HepG2 (cell line): ENCODE results near the gene PARN. TPM values are rescaled to one million over a fixed set of nuclear protein-coding genes. Genes with fewer than 3 reads are reported as not detected.
A peak's percentile ranks its signal among the peaks of the same experiment; 100 is the strongest.

Source experiments
- GABPA ChIP-seq, 2 experiments: IDR thresholded peaks; 2 replicates each; pipeline ENCODE4 v1.6.1; 2011 to 2016; ENCODE audit warnings: low read depth in 2 of 2, low read length in 1 of 2, missing biosample characterization in 1 of 2, missing genetic modification characterization in 1 of 2
- GATAD2A ChIP-seq: IDR thresholded peaks from 2 replicates; pipeline ENCODE4 v1.6.1; 2016
- RBAK ChIP-seq: sonication (generic); formaldehyde crosslinking; IDR thresholded peaks from 2 replicates; pipeline ENCODE4 v1.5.1; 2020; ENCODE audit warnings: mild to moderate bottlenecking, missing genetic modification reagents
- THAP11 ChIP-seq: IDR thresholded peaks from 2 replicates; pipeline ENCODE4 v1.6.1; 2016; ENCODE audit warnings: missing biosample characterization, missing genetic modification reagents
- ZNF136 ChIP-seq: sonication (generic); formaldehyde crosslinking; IDR thresholded peaks from 2 replicates; pipeline ENCODE4 v1.8.1; 2022; ENCODE audit warnings: low read depth, mild to moderate bottlenecking, moderate library complexity, missing genetic modification reagents
- ZNF205 ChIP-seq: IDR thresholded peaks from 2 replicates; pipeline ENCODE4 v1.6.1; 2018; ENCODE audit warnings: missing biosample characterization, missing genetic modification reagents
- ZNF790 ChIP-seq: sonication (generic); formaldehyde crosslinking; IDR thresholded peaks from 2 replicates; pipeline ENCODE4 v1.8.0; 2022; ENCODE audit warnings: missing genetic modification reagents, mild to moderate bottlenecking, borderline replicate concordance
- ZNF816 ChIP-seq: sonication (generic); formaldehyde crosslinking; IDR thresholded peaks from 2 replicates; pipeline ENCODE4 v1.8.0; 2022; ENCODE audit warnings: missing genetic modification reagents, mild to moderate bottlenecking, borderline replicate concordance
- polyA plus RNA-seq, 8 experiments: library from polyadenylated mRNA; depleted of rRNA in 3 of 8; stranded (reverse) in 7 of 8; unstranded in 1 of 8; fragments of >200 nt; fragmentation: Illumina TruSeq in 4 of 8; extraction: Trizol in 4 of 8; gene quantifications; 2 replicates each; pipeline versions ENCODE4 v1.2.1 to v1.2.3, GENCODE V29; 2011 to 2016; ENCODE audit warnings: low read depth in 4 of 8, missing spikeins in 1 of 8, mixed read lengths in 1 of 8; ENCODE audit not compliant: insufficient read depth in 1 of 8
- total RNA-seq, 5 experiments: library from RNA; depleted of rRNA; stranded (reverse); fragments of >200 nt; fragmentation: Illumina TruSeq; extraction: Trizol; gene quantifications; 2 replicates each; pipeline ENCODE4 v1.2.3, GENCODE V29; 2016; ENCODE audit warnings: low read depth in 1 of 5
- TF ChIP-seq, protein P1 (sequence below): sonication (generic); formaldehyde crosslinking; IDR thresholded peaks from 2 replicates; pipeline ENCODE4 v1.5.0; 2020; ENCODE audit warnings: mild to moderate bottlenecking, missing genetic modification reagents, borderline replicate concordance
- TF ChIP-seq, protein P2 (sequence below): sonication (generic); formaldehyde crosslinking; IDR thresholded peaks from 2 replicates; pipeline ENCODE4 v1.8.1; 2023; ENCODE audit warnings: mild to moderate bottlenecking, missing genetic modification reagents
- TF ChIP-seq, protein P3 (sequence below): sonication (generic); formaldehyde crosslinking; IDR thresholded peaks from 2 replicates; pipeline ENCODE4 v1.4.0; 2020; ENCODE audit warnings: missing genetic modification reagents
- TF ChIP-seq, protein P4 (sequence below): sonication (generic); formaldehyde crosslinking; IDR thresholded peaks from 2 replicates; pipeline ENCODE4 v1.8.0; 2022; ENCODE audit warnings: mild to moderate bottlenecking, missing genetic modification reagents, borderline replicate concordance
- TF ChIP-seq, protein P5 (sequence below): sonication (generic); formaldehyde crosslinking; IDR thresholded peaks from 2 replicates; pipeline ENCODE4 v1.4.0; 2020; ENCODE audit warnings: mild to moderate bottlenecking, missing genetic modification reagents

PARN gene
- total and polyA plus RNA-seq, 2 of the 13 experiments (the other 11 are each of a cell fraction or from before 2014, with no cell fraction given): 13.3 to 47.6 TPM

DNA sequence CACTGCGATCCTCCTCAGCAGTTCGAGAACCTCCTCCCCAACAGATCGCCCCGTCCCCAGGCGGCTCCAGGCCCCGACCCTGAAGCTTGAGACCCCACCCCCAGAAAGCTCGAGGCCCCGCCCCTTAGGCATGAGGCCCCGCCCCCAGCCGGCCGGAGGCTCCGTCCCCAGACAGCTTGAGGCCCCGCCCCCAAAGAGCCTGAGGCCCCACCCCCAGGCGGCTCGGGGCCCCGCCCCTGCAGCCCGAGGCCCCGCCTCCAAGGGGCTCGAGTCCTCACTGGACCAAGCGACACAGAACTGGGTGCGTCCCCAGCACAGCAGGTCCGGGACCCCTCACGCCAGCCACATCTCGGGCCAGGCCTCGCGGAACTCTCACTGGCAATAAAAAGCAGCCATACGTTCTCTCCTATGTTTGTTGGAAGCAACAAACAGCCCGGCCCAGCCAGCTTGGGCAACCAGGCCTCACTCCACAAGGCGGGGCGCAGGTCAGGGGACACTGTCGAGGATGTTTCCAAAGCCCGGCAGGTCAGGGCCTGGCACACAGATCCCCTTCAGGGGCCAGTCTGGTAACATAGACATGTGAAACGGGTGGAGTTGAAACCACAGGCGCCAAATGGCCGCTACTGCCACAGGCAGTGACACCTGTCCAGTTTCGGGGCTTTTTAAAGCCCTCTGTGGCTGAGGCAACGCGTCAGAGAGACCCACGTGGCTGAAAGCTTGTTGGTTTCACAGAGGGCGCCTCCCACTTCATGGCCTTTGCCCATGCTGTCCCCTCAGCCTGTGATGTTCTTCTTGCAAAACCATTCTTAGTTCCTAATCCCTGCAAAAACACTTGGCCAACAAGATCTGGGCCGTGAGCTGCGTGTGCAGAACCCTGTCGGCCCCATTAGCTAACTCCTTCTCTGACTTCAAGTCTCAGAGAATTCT is 224.2 kb downstream of the PARN start (continued):
- TF ChIP-seq ZNF816 (CRISPR knock-in tag) (peak; percentile 98; the same call in 1 of the 2 replicates), ZNF790 (CRISPR knock-in tag) (no peak; the same call in 1 of the 2 replicates), GATAD2A (CRISPR knock-in tag) (peak; percentile 76), GABPA (IDR thresholded peaks at IDR 0.05; ENCODE audit: low read depth, low read length) (no peak), GABPA (CRISPR knock-in tag; IDR thresholded peaks at IDR 0.05; ENCODE audit: low read depth) (no peak), THAP11 (CRISPR knock-in tag) (peak; percentile 62), ZNF136 (CRISPR knock-in tag) (peak; percentile 96), ZNF205 (no peak), RBAK (no peak)
- TF ChIP-seq, protein P1, sequence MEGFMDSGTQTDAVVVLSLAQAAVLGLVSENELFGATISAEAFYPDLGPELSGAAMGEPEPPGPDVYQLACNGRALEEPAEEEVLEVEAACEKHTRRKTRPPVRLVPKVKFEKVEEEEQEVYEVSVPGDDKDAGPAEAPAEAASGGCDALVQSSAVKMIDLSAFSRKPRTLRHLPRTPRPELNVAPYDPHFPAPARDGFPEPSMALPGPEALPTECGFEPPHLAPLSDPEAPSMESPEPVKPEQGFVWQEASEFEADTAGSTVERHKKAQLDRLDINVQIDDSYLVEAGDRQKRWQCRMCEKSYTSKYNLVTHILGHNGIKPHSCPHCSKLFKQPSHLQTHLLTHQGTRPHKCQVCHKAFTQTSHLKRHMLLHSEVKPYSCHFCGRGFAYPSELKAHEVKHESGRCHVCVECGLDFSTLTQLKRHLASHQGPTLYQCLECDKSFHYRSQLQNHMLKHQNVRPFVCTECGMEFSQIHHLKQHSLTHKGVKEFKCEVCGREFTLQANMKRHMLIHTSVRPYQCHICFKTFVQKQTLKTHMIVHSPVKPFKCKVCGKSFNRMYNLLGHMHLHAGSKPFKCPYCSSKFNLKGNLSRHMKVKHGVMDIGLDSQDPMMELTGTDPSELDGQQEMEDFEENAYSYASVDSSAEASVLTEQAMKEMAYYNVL: peak; percentile 92
- TF ChIP-seq, protein P2, sequence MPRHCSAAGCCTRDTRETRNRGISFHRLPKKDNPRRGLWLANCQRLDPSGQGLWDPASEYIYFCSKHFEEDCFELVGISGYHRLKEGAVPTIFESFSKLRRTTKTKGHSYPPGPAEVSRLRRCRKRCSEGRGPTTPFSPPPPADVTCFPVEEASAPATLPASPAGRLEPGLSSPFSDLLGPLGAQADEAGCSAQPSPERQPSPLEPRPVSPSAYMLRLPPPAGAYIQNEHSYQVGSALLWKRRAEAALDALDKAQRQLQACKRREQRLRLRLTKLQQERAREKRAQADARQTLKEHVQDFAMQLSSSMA (CRISPR knock-in tag): peak; percentile 80; the same call in 1 of the 2 replicates
- TF ChIP-seq, protein P3, sequence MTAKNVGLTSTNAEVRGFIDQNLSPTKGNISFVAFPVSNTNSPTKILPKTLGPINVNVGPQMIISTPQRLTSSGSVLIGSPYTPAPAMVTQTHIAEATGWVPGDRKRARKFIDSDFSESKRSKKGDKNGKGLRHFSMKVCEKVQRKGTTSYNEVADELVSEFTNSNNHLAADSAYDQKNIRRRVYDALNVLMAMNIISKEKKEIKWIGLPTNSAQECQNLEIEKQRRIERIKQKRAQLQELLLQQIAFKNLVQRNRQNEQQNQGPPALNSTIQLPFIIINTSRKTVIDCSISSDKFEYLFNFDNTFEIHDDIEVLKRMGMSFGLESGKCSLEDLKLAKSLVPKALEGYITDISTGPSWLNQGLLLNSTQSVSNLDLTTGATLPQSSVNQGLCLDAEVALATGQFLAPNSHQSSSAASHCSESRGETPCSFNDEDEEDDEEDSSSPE (CRISPR knock-in tag): peak; percentile 75
- TF ChIP-seq, protein P4, sequence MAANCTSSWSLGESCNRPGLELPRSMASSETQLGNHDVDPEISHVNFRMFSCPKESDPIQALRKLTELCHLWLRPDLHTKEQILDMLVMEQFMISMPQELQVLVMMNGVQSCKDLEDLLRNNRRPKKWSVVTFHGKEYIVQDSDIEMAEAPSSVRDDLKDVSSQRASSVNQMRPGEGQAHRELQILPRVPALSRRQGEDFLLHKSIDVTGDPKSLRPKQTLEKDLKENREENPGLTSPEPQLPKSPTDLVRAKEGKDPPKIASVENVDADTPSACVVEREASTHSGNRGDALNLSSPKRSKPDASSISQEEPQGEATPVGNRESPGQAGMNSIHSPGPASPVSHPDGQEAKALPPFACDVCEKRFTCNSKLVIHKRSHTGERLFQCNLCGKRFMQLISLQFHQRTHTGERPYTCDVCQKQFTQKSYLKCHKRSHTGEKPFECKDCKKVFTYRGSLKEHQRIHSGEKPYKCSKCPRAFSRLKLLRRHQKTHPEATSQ: 0 out of 2 replicates have a peak, but pooled peaks have one; percentile 13
- TF ChIP-seq, protein P5, sequence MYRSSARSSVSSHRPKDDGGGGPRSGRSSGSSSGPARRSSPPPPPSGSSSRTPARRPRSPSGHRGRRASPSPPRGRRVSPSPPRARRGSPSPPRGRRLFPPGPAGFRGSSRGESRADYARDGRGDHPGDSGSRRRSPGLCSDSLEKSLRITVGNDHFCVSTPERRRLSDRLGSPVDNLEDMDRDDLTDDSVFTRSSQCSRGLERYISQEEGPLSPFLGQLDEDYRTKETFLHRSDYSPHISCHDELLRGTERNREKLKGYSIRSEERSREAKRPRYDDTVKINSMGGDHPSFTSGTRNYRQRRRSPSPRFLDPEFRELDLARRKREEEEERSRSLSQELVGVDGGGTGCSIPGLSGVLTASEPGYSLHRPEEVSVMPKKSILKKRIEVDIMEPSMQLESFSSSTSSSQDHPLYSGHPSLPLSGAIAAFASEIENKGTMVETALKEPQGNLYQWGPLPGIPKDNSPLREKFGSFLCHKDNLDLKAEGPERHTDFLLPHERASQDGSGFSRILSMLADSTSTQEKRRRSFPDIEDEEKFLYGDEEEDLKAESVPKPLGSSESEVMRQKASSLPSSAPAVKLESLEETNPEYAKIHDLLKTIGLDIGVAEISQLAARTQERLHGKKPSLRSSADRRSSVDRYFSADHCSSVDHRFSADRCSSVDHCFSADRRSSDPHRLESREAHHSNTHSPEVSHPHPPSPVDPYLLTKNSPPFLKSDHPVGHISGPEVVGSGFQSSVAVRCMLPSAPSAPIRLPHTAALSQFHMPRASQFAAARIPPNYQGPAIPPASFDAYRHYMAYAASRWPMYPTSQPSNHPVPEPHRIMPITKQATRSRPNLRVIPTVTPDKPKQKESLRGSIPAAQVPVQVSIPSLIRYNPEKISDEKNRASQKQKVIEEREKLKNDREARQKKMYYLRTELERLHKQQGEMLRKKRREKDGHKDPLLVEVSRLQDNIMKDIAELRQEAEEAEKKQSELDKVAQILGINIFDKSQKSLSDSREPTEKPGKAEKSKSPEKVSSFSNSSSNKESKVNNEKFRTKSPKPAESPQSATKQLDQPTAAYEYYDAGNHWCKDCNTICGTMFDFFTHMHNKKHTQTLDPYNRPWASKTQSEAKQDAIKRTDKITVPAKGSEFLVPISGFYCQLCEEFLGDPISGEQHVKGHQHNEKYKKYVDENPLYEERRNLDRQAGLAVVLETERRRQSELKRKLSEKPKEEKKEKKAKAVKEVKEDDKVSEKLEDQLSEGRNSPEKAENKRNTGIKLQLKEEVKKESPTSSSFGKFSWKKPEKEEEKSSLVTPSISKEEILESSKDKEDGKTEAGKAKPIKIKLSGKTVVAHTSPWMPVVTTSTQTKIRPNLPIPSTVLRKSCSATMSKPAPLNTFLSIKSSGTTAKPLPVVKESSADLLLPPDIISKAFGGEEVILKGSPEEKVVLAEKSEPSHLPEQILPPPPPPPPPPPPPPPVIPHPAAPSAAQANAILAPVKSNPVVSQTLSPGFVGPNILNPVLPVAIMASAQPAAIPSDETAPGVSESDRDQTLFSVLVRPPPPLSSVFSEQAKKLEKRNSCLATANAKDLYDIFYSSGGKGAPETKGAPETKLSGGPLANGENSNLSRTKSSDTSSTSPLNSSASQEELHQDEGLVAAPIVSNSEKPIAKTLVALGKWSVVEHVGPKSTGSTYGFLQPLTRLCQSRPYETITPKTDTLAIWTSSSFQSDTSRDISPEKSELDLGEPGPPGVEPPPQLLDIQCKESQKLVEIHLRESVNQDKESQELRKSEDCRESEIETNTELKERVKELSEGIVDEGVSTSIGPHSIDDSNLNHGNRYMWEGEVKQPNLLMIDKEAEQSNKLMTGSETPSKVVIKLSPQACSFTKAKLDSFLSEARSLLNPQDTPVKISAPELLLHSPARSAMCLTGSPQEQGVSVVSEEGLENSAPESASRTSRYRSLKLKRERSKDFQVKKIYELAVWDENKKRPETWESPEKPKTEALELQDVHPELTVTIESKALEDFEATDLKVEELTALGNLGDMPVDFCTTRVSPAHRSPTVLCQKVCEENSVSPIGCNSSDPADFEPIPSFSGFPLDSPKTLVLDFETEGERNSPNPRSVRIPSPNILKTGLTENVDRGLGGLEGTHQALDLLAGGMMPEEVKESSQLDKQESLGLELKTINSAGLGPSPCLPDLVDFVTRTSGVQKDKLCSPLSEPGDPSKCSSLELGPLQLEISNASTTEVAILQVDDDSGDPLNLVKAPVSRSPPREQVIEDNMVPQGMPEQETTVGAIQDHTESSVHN (CRISPR knock-in tag): peak; percentile 55
